Activated T-helper 1 cell treated with anti-CD3 and anti-CD28 coated beads, Interleukin-12 subunit alpha, Interleukin-12 subunit beta, Interleukin-2, Interleukin-4 antibody, amounts not matched to agents 30 ng/mL and 10 ng/mL and 1 ng/mL, durations not matched to agents 14 hours and 24 hours and 36 hours (primary cell): ENCODE data around the gene PLIN3. TPM values are rescaled to one million over a fixed set of nuclear protein-coding genes. Genes with fewer than 3 reads are reported as not detected.
"Not testable (repeated sequence)": the region's sequence is repeated elsewhere in the genome, so short reads cannot be mapped to it uniquely, and the experiment has no call there.

Experiments used
- DNase-seq: peaks from one replicate; pipeline ENCODE4 v3.0.0; 2021; ENCODE audit warnings: low spot score
- H3K27ac Mint-ChIP-seq: one replicate; pipeline ENCODE4 v1.8.0; 2021; ENCODE audit warnings: mild to moderate bottlenecking, mixed read lengths
- H3K27me3 Mint-ChIP-seq: one replicate; pipeline ENCODE4 v1.8.0; 2022; ENCODE audit warnings: mild to moderate bottlenecking, moderate library complexity, mixed read lengths; ENCODE audit not compliant: insufficient read depth
- H3K36me3 Mint-ChIP-seq: one replicate; pipeline ENCODE4 v1.8.0; 2021; ENCODE audit warnings: low read depth, mixed read lengths
- H3K4me1 Mint-ChIP-seq: one replicate; pipeline ENCODE4 v1.8.0; 2021; ENCODE audit warnings: low read depth, mixed read lengths
- H3K4me3 Mint-ChIP-seq: one replicate; pipeline ENCODE4 v1.8.0; 2021; ENCODE audit warnings: mild to moderate bottlenecking, moderate library complexity, mixed read lengths
- H3K9me3 Mint-ChIP-seq: one replicate; pipeline ENCODE4 v1.8.0; 2021; ENCODE audit warnings: mixed read lengths
- intact Hi-C: fragments of 100-400 bp; cut with micrococcal nuclease; formaldehyde crosslinking; loops from one replicate; pipeline ENCODE4 v1.15.1; 2024
- total RNA-seq: library from RNA; stranded (reverse); gene quantifications from 2 replicates; pipeline ENCODE4 v1.2.3, GENCODE V29; 2022

Gene PLIN3
- total RNA-seq, 1 donor from 2014 or later = 33.2 TPM

DNA sequence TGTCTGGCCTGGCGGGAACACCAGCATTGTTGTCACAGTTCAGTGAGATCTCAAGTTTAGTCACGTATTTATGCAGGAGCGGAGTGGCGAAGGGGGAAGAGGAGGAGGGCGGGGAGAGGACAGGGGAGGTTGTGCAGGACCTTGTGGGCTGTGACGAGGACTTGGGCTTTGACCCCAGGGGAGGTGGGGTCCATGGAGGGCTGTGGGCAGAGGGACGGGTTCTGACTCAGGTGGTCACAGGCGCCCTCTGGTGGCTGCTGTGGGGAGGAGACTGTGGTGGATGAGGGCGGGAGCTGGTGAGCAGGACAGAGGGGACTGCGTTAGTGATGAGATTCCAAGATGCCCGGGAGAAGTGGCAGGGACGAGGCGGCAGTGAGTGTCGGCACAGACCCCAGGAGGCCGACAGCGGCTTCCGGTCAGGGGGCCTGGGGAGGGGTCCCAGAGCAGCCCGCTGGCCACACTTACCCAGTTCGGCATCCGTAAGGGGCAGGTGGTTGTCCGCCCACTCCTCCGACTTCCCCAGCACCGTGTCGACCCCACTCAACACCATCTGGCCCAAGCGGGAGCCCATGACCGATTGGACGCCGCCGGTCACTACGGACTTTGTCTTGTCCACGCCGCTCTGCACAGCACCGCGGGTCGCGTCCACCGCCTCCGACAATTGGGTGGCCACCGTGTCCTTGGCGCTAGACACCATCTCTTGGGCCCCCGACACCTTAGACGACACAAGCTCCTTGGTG lies 15.7 kb downstream of the PLIN3 start:
- H3K4me1 Mint-ChIP-seq = no peaks in the 10 kb centered on the region
- H3K9me3 Mint-ChIP-seq = no peaks in the 10 kb centered on the region
- peaks cover 3% of the 10 kb centered on the region for H3K36me3 Mint-ChIP-seq
- no peak overlapping the region for H3K4me3 Mint-ChIP-seq
- no peak overlapping the region for H3K27ac Mint-ChIP-seq
- intact Hi-C loops = loop anchor here (1.0 kb wide), 2 partner anchors 20 to 42 kb away; partner anchors contain the start of gene TICAM1
- no peaks in the 10 kb centered on the region for H3K27me3 Mint-ChIP-seq
- peak; percentile 56 for DNase-seq

DNA sequence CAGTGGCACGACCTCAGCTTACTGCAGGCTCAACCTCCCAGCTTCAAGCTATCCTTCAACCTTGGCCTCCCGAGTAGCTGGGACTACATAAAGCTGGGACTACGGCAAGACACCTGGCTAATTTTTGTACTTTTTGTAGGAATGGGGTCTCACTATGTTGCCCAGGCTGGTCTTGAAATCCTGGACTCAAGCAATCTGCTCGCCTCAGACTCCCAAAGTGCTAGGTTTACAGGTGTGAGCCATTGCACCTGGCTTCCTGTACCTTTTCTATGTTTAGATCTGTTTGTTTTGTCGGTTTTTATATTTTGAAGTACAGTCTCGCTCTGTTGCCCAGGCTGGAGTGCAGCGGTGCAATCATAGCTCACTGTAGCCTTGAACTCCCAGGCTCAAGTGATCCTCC lies 18.4 kb downstream of the PLIN3 start:
- no peaks in the 10 kb centered on the region for H3K27me3 Mint-ChIP-seq
- no peak for DNase-seq
- intact Hi-C loops = no loop called here
- H3K4me3 Mint-ChIP-seq = no peak overlapping the region
- no peaks in the 10 kb centered on the region for H3K4me1 Mint-ChIP-seq
- no peaks in the 10 kb centered on the region for H3K9me3 Mint-ChIP-seq
- H3K36me3 Mint-ChIP-seq = peaks cover 6% of the 10 kb centered on the region
- H3K27ac Mint-ChIP-seq = no peak overlapping the region

DNA sequence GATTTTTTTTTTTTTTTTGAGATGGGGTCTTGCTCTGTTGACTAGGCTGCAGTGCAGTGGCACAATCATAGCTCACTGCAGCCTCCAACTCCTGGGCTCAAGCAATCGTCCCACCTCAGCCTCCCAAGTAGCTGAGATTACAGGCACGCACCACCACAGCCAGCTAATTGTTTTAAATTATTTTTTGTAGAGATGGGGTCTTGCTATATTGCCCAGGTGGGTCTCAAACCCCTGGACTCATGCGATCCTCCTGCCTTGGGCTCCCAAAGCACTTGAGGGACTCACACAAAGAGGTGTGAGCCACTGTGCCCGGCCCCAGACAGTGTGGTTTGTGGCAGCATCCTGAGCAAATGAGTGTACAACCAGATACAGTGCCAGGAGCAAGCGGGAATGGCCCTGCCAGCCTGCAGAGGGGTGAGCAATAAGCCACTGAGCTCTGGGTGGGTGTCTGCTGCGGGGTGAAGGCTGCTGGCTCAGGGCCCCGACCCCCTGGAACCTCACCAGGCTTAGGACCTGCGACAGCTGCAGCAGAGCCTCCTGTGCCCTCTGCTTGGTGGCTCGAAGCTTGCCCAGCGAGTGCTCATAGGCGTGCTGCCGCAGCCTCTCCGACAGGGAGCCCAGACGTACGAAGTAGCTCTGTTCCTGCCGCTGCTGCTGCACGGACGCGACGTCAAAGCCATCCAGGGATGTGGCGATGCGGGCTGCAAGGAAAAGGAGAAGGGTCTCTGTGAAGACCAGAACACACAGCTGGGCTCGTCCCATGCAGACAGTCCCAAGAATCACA lies 20.1 kb downstream of the PLIN3 start:
- no peaks in the 10 kb centered on the region for H3K9me3 Mint-ChIP-seq
- intact Hi-C loops = no loop called here
- H3K27ac Mint-ChIP-seq = no peak overlapping the region
- H3K27me3 Mint-ChIP-seq = no peaks in the 10 kb centered on the region
- DNase-seq = no peak
- H3K4me3 Mint-ChIP-seq = no peak overlapping the region
- H3K4me1 Mint-ChIP-seq = no peaks in the 10 kb centered on the region
- peaks cover 11% of the 10 kb centered on the region for H3K36me3 Mint-ChIP-seq

DNA sequence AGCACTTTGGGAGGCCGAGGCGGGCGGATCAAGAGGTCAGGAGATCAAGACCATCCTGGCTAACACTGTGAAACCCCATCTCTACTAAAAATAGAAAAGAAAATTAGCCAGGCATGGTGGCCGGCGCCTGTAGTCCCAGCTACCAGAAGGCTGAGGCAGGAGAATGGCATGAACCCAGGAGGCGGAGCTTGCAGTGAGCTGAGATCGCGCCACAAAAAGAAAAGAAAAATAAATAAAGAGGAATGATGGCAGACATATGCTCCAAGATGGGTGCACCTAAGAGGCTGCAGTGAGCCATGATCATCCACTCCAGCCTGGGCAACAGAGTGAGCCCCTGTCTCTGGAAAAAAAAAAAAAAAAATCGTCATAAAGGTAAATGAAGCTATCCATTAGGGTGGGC lies 21.5 kb downstream of the PLIN3 start:
- H3K9me3 Mint-ChIP-seq, H3K27ac Mint-ChIP-seq, H3K4me3 Mint-ChIP-seq, DNase-seq, H3K4me1 Mint-ChIP-seq, H3K27me3 Mint-ChIP-seq, intact Hi-C loops: not testable (repeated sequence)
- H3K36me3 Mint-ChIP-seq = peaks cover 12% of the 10 kb centered on the region

DNA sequence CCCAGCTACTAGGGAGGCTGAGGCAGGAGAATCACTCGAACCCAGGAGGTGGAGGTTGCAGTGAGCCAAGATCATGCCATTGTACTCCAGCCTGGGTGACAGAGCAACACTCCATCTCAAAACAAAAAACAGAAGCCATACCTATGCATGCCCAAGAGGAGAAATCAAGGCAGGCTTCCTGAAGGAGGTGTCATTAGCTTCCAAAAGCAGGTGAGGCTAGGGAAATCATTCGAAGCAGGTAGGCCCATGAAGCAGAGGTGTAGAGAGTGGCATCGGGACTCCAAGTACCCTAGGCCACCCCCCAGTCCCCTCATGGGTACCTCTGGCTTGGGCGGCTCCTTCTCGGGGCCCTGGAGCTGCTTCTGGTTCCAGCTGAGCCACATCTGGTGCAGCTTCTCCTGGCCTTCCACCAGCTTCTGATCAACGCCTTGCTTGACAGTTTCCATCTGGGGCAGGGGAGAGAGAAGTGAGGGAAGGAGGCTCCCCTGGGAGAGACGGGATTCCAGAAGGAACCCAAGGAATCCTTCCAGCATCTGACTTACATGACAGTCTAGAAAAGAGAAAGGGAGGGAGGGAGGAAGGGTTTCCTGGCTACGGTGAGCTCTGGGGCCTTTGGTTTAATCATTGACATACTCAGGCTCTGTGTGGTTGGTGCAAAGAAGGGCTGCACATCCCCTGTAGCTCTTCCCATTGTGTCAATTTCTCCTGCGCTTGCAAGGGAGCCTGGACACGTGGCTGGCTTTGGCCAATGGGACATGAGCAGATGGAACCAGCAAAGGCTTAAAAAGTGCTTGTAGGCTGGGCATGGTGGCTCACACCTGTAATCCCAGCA lies 22.9 kb downstream of the PLIN3 start:
- DNase-seq = no peak
- H3K27ac Mint-ChIP-seq = no peak overlapping the region
- H3K36me3 Mint-ChIP-seq = peaks cover 13% of the 10 kb centered on the region
- H3K4me1 Mint-ChIP-seq = peaks cover 8% of the 10 kb centered on the region
- no peaks in the 10 kb centered on the region for H3K9me3 Mint-ChIP-seq
- no peaks in the 10 kb centered on the region for H3K27me3 Mint-ChIP-seq
- intact Hi-C loops = no loop called here
- H3K4me3 Mint-ChIP-seq = no peak overlapping the region

DNA sequence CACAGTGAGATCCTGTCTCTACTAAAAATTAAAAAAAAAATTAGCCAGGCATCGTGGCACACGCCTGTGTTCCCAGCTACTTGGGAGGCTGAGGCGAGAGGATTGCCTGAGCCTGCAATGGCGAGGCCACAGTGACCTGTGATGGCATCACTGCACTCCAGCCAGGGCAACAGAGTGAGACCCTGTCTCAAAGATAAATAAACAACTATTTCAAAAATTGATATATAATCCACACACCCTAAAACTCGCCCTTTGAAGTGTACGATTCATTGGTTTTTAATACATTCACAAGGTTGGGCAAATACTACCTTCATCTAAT lies 23.9 kb downstream of the PLIN3 start:
- Mint-ChIP-seq H3K27ac (no peak overlapping the region), H3K27me3 (no peaks in the 10 kb centered on the region), H3K36me3 (peaks cover 13% of the 10 kb centered on the region), H3K4me3 (no peak overlapping the region), H3K9me3 (no peaks in the 10 kb centered on the region), H3K4me1 (peaks cover 8% of the 10 kb centered on the region)
- no peak for DNase-seq
- intact Hi-C loops = no loop called here

DNA sequence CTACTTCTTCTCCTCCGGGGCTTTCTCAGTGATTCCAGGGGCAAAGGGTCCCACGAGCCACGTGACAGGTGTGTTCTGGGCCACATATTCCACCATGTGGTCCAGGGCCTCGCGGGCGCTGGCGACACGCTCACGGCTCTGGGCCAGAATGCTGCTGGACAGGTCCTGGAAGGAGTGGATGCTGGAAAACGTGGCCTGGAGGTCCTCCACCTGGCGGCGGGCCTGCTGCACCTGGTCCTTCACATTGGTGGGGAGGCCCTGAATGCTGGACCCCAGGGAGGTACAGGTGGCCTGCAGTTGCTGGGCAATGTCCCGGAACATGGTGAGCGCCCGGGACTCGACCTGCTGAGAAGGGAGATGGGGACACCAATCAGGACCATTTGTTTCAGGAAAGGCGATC lies 28.3 kb downstream of the PLIN3 start:
- Mint-ChIP-seq H3K36me3 (peaks cover 13% of the 10 kb centered on the region), H3K27ac (no peak overlapping the region), H3K4me1 (peaks cover 8% of the 10 kb centered on the region), H3K4me3 (no peak overlapping the region), H3K27me3 (no peaks in the 10 kb centered on the region), H3K9me3 (no peaks in the 10 kb centered on the region)
- intact Hi-C loops = no loop called here
- no peak for DNase-seq

DNA sequence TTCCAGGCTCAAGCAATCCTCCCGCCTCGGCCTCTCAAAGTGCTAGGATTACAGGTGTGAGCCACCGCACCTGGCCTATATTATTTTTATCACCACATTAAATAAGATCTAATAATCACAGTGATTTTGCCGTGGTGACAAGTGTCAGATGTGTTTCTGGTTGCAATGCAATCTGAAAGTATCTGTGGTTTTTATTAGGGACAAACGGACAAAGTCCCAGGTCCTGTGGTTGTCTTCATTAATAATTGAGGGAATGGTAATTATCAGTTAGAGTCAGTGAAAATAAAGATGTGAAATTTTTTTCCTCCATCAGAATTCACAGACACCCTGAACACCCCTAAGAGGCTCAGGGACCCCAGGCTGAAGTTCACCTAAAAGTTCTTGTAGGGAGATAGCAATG lies 34.7 kb downstream of the PLIN3 start:
- peak overlapping the region; percentile 59 for H3K27ac Mint-ChIP-seq

DNA sequence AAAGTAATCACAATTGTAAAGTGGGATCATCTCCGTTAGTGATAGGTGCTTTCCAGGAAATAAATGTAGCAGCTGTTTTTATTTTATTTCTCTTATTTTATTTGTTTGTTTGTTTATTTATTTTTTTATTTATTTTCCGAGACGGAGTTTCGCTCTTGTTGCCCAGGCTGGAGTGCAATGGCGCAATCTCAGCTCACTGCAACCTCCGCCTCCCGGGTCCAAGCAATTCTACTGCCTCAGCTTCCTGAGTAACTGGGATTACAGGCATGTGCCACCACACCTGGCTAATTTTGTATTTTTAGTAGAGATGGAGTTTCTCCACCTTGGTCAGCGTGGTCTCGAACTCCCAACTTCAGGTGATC lies 35.5 kb downstream of the PLIN3 start:
- intact Hi-C loops = loop anchor here (1.0 to 2.0 kb wide), 4 partner anchors 17 to 35 kb away; partner anchors contain the start of gene PLIN3
- Mint-ChIP-seq H3K27ac (peak overlapping the region; percentile 86), H3K4me1 (peaks cover 22% of the 10 kb centered on the region), H3K4me3 (peak overlapping the region; percentile 91), H3K36me3 (peaks cover 11% of the 10 kb centered on the region)
- DNase-seq, H3K9me3 Mint-ChIP-seq, H3K27me3 Mint-ChIP-seq: not testable (repeated sequence)

More for the DNA sequence above, 34.7 kb downstream of the PLIN3 start:
- Mint-ChIP-seq H3K4me1 (peaks cover 22% of the 10 kb centered on the region), H3K9me3 (no peaks in the 10 kb centered on the region), H3K36me3 (peaks cover 12% of the 10 kb centered on the region), H3K27me3 (no peaks in the 10 kb centered on the region), H3K4me3 (peak overlapping the region; percentile 70)
- intact Hi-C loops = no loop called here
- DNase-seq = no peak

DNA sequence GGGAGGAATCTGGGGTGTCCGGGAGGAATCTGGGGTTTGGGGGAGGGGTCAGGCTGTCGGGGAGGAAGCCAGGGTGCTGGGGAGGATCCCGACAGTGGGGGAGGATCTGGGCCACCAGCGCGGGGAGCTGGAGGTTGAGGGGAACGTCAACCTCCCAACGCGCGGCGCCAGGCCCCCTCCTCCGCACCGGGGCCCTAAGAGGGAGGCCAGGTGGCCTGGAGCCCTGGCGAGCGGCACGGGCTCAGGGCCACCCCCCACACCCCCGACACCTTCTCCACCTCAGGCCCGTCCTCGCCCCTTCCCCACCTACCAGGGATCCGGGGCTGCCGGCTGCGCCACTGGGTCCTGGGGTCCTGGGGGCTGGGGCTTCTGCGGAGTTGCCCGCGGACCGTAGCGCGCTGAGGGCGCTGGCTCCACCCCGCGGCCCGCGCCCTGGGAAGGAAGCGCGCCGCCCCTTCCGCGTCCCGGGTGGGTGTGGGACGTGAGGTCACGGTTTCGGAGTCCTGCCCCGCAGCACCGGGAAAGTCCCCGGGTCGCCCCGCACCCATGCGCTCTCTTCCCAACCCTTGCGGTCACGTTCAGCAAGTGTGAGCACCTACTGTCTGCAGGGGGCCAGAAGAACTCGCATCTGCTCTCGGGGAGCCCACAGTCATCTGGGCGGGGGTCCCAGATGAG lies 36.0 kb downstream of the PLIN3 start, which contains the start of gene TICAM1:
TSS of gene TICAM1 (minus strand) at position 409 of the 675 bp plus-strand sequence. CDS start 13,335 bp downstream, outside the sequence.
- peak; percentile 85 for DNase-seq
- Mint-ChIP-seq H3K9me3 (no peaks in the 10 kb centered on the region), H3K27ac (peak within 1 kb of the TSS; percentile 94), H3K4me1 (peaks cover 22% of the 10 kb centered on the region), H3K4me3 (peak within 1 kb of the TSS; percentile 91), H3K36me3 (peaks cover 11% of the 10 kb centered on the region), H3K27me3 (no peaks in the 10 kb centered on the region)
- intact Hi-C loops = loop anchor here (1.0 to 2.0 kb wide), 4 partner anchors 16 to 35 kb away; partner anchors contain the start of gene PLIN3

DNA sequence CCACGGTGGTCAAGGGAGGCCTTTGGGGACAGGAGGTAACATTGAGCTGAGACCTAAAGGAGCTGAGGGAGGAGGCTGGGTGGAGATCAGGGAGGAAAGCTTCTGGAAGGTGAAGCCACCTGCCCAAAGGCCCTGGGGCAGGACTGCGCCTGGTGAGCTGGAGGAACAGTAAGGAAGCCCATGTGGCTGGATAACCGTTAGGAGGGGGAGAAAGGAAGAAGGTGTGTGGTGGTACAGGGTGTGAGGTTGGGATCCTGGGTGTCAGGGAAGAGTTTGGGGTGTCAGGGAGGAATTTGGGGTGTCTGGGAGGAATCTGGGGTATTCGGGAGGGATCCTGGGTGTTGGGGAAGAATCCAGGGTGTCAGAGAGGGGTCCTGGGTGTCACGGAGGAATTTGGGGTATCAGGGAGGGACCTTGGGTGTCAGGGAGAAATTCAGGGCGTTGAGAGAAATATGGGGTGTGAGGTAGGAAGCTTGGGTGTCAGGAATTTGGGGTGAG lies 36.6 kb downstream of the PLIN3 start:
- intact Hi-C loops = loop anchor here (1.0 to 2.0 kb wide), 4 partner anchors 16 to 36 kb away; partner anchors contain the start of gene PLIN3
- peaks cover 11% of the 10 kb centered on the region for H3K36me3 Mint-ChIP-seq

DNA sequence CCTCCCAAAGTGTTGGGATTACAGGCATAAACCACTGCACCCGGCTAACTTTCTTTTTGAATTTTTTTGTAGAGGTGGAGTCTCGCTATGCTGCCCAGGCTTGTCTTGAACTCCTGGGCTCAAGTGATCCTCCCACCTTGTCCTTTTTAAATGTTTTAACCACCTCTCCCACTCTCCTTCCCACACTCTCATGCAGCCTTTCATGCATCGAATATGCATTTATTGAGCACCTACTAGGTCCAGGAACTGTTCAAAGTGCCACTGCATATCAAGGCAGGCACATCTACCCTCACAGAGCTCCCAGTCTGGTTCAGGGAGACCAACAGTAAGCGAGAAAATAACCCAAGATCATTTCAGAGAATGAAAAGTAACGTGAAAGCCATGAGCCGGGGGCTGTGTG lies 37.1 kb downstream of the PLIN3 start:
- Mint-ChIP-seq H3K4me1 (peaks cover 22% of the 10 kb centered on the region), H3K4me3 (peak overlapping the region; percentile 91), H3K27ac (peak overlapping the region; percentile 94), H3K27me3 (no peaks in the 10 kb centered on the region), H3K36me3 (peaks cover 11% of the 10 kb centered on the region), H3K9me3 (no peaks in the 10 kb centered on the region)
- no peak for DNase-seq
- intact Hi-C loops = loop anchor here (2.0 kb wide), 1 partner anchor 36 kb away; the partner anchor contains the start of gene PLIN3

More for the DNA sequence above, 36.6 kb downstream of the PLIN3 start:
- no peaks in the 10 kb centered on the region for H3K9me3 Mint-ChIP-seq
- peak overlapping the region; percentile 94 for H3K27ac Mint-ChIP-seq
- no peaks in the 10 kb centered on the region for H3K27me3 Mint-ChIP-seq
- no peak for DNase-seq
- peaks cover 22% of the 10 kb centered on the region for H3K4me1 Mint-ChIP-seq
- H3K4me3 Mint-ChIP-seq = peak overlapping the region; percentile 91
